GM13976 (cell line): ENCODE results near the gene TBPL2.

Experiments
- DNase-seq: peaks from one replicate; pipeline ENCODE4 v3.0.0; 2012; ENCODE audit warnings: low spot score
- in situ Hi-C: fragments of 300-500 bp; cut with MboI; formaldehyde crosslinking; loops from one replicate; pipeline ENCODE4 v1.12.0; 2022; ENCODE audit warnings: low sequenced_read_pairs, mixed read lengths, inconsistent platforms; ENCODE audit not compliant: unreplicated experiment
- TF ChIP-seq, protein P1 (sequence below): IDR thresholded peaks from 2 replicates; pipeline ENCODE4 v1.5.1; 2012; ENCODE audit warnings: borderline replicate concordance, mild to moderate bottlenecking; ENCODE audit not compliant: insufficient read depth; ENCODE audit errors: extremely low read depth, missing control alignments, control extremely low read depth

The TBPL2 gene

DNA sequence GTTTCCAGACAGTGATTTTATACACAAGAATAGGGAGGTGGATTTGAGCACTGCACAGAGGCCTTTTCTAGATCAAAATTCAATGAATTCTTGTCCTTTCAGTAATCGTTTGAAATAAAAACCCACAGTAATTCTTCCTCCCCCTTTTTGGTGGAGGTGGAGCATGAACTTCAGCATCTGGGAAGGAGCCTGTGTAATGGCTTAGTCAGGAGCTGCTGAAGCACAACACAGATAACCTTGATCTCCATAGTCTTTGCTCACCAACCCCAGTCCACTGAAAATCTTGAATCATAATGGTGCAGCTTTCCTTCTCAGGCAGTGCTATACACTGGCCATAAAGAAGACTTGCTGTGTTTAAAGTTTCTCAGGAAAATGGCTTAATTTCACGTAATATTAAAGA is 6.4 kb upstream of the TBPL2 start:
- in situ Hi-C loops: loop anchor here (25.0 kb wide), 1 partner anchor 265 kb away; no protein-coding TSS in a partner anchor
- DNase-seq: no peak

GRCh38 chr14:55446127-55446736 is 5.8 kb upstream of the TBPL2 start:
- DNase-seq: peak; percentile 67
- in situ Hi-C loops: loop anchor here (25.0 kb wide), 1 partner anchor 266 kb away; no protein-coding TSS in a partner anchor
- TF ChIP-seq, protein P1, sequence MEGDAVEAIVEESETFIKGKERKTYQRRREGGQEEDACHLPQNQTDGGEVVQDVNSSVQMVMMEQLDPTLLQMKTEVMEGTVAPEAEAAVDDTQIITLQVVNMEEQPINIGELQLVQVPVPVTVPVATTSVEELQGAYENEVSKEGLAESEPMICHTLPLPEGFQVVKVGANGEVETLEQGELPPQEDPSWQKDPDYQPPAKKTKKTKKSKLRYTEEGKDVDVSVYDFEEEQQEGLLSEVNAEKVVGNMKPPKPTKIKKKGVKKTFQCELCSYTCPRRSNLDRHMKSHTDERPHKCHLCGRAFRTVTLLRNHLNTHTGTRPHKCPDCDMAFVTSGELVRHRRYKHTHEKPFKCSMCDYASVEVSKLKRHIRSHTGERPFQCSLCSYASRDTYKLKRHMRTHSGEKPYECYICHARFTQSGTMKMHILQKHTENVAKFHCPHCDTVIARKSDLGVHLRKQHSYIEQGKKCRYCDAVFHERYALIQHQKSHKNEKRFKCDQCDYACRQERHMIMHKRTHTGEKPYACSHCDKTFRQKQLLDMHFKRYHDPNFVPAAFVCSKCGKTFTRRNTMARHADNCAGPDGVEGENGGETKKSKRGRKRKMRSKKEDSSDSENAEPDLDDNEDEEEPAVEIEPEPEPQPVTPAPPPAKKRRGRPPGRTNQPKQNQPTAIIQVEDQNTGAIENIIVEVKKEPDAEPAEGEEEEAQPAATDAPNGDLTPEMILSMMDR: peak; percentile 62

More for the DNA sequence above, 6.4 kb upstream of the TBPL2 start:
- TF ChIP-seq, protein P1: no peak

GRCh38 chr14:55441286-55441685 is 870 bp upstream of the TBPL2 start:
- in situ Hi-C loops: loop anchor here (25.0 kb wide), 1 partner anchor 271 kb away; no protein-coding TSS in a partner anchor
- TF ChIP-seq, protein P1: no peak
- DNase-seq: no peak

DNA sequence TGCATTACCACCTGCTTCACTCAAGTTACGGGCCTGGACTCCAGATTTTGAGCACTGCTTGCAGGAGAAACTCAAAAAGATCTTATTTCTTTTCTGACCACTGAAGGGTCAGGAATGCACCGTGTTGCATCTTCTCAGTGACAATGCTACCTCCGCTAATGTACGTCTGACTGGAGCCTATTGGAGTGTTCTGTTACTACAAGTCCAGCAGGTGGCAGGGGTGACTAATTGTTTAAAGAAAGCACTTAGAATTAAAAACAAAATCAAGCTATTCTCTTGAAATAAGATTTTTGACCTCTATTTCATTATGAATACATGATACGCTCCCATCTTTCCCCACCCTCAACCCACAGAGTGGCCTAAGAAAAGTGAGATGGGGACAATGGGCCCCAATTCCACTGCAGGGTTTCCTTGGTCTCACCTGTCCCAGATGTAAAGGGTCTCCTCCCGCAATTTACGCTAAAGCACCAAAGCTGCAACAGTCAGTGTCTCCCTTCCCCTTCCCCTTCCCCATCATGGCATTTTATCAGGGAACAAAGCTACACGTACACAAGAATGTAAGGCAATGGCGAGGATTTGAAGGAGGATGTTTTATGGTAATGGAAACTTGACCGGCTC is 2.2 kb downstream of the TBPL2 start:
- in situ Hi-C loops: loop anchor here (25.0 kb wide), 1 partner anchor 274 kb away; no protein-coding TSS in a partner anchor
- DNase-seq: peak; percentile 36

GRCh38 chr14:55436931-55437330 is 3.5 kb downstream of the TBPL2 start:
- DNase-seq: no peak
- TF ChIP-seq, protein P1: no peak
- in situ Hi-C loops: loop anchor here (25.0 kb wide), 1 partner anchor 275 kb away; no protein-coding TSS in a partner anchor

More for the DNA sequence above, 2.2 kb downstream of the TBPL2 start:
- TF ChIP-seq, protein P1: peak; percentile 32

GRCh38 chr14:55436519-55436918 is 3.9 kb downstream of the TBPL2 start:
- TF ChIP-seq, protein P1: no peak
- in situ Hi-C loops: loop anchor here (25.0 kb wide), 1 partner anchor 276 kb away; no protein-coding TSS in a partner anchor
- DNase-seq: no peak
